NCI-H128 (cell line): ENCODE data around the gene PTPRU.
"Not testable (repeated sequence)": the region's sequence is repeated elsewhere in the genome, so short reads cannot be mapped to it uniquely, and the experiment has no call there.

Experiments used
- DNase-seq: peaks from one replicate; lab custom pipeline; 2025; ENCODE audit not compliant: unreplicated experiment; lab: John Stamatoyannopoulos, UW

Gene PTPRU

DNA sequence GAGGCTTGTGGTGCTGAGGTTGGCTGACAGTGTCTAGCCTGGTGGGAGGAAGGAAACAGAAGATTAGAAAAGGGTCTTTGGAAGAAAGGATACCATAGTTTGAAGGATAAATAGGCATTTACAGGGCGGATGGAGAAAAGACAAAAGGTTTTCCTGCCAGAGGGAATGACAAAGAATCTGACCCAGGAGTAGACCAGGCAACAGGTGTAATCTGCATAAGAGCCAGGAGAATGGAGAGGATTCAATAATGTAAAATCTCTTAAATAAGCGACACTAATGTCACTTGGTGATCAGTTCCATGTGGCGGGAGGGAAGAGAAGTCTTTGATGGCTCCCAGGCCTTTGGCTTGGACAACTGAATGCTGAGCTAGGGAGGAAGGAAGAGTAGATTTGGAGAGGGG lies 15.0 kb upstream of the PTPRU start:
- no peak for DNase-seq

DNA sequence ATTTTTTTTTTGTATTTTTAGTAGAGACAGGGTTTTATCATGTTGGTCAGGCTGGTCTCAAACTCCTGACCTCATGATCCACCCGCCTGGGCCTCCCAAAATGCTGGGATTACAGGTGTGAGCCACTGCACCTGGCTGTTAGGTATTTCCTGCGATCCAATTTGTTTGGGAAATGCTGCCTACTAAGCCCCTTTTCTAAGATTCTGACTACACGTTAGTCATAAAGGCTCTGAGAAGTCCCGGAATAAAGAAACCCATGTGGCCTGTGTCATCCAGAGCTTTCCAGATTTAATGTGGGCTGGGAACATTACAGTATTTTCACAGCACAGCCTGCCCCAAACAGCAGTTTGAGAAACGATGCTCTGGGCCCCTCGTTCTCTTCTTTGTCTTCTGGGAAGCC lies 14.1 kb upstream of the PTPRU start:
- not testable (repeated sequence) for DNase-seq

DNA sequence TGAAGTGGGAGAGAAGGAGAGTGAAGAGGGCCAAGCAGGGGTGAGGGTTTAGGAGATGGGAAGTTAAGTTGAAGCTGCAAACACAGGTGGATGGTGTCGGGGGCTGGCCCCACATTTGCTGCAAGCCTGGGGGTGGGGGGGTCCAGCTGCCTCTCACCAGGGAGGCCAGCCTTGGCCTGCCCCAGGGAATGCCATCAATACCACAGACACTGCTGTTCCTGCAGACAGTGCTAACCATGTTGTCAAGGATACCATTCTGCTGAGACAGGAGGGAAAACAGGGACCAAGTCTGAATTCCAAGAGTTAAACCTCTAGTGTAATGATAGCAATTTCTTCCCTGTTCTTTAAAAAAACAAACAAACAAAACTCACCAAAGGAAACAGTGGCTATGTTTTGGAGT lies 13.6 kb upstream of the PTPRU start:
- no peak for DNase-seq

DNA sequence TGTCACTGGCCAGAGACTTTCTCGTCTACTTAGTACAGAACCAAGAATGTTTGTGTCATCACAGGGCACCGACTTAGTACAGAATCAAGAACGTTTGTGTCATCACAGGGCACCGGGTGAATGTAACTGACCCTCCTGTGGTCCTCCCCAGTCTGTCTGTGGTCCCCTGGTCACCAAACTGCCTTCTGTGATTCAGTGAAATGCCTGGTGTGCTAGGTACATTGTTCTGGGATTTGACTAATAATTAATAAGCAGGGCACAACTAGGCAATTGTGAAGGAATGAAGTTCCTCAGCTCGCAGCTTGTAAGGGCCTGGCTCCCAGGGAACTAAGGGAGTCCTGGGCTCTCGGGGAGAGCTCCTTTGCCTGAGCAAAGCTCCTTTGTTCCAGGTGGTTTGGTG lies 12.8 kb upstream of the PTPRU start:
- no peak for DNase-seq

DNA sequence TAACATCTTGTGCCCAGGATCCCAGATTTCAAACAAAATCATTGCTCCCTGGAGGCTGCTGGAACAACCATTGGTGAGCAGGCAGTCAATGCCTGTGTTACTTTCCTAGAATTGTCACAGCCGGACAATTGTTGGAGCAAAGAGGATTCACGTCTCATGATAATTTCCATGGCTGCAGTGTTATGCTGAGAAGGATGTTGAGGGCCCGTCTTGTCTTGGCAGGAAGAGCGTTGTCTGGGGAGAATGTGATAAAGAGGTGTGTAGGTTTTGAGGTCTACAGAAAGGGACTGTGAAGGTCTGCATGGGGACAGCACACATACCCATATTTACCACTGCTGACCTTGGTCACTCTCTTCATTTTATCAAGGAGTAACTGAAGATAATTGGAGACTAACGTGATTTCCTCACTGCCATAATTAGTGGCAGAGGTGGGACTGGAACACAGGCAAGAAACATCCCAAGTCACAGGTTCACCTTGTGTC lies 11.9 kb upstream of the PTPRU start:
- DNase-seq, result no peak

DNA sequence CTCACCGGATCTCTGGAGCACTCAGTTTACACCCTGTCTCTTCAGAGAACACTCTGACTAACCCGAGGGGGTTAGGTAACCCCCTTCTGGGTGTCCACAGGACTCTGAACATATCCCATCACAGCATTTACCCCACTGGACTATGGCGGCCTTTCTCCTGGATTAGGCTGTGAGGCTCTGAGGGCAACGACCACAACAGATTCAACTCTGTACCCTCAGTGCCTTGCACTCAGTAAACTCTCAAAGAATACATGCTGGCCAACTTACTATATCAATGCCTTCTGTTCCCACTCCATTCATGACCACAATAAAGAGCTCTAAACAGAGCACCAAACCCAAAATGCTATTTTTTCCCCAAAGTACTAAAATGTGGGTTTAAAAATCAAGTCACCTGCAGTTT lies 11.0 kb upstream of the PTPRU start:
- DNase-seq, result no peak

DNA sequence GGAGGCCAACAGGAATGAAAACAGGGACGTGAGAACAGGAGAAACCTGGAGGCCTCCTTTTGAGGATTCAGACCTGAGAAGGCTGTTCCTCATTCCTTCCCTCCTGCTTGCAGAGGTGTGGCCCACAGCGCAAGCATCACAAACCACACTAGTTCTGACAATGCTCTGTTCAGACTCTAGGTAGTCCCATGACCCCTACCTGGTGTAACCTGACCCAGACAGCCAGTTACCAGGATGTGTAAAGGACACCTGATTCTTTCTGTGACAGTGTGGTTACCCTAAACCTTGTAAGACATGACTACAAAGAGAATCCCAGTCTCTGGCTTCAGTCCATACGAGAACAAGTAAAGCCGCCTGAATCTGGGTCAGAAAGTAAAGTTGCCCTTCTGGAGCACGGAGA lies 8.8 kb upstream of the PTPRU start:
- DNase-seq, result no peak

DNA sequence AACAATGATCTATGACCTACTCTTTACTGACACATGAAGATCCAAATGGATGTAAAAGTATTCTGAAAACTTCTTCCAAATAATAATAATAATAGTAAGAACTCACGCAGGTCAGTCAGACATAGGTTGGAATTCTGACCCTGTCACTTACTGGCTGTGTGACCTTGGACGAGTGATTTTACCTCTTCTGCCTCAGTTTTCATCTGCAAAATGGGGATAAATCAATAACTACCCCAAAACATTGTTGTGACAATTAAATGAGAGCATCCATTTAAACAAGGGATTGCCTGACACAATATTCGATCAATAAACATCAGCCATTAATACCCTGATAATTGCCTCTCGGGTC lies 6.1 kb upstream of the PTPRU start:
- no peak for DNase-seq

DNA sequence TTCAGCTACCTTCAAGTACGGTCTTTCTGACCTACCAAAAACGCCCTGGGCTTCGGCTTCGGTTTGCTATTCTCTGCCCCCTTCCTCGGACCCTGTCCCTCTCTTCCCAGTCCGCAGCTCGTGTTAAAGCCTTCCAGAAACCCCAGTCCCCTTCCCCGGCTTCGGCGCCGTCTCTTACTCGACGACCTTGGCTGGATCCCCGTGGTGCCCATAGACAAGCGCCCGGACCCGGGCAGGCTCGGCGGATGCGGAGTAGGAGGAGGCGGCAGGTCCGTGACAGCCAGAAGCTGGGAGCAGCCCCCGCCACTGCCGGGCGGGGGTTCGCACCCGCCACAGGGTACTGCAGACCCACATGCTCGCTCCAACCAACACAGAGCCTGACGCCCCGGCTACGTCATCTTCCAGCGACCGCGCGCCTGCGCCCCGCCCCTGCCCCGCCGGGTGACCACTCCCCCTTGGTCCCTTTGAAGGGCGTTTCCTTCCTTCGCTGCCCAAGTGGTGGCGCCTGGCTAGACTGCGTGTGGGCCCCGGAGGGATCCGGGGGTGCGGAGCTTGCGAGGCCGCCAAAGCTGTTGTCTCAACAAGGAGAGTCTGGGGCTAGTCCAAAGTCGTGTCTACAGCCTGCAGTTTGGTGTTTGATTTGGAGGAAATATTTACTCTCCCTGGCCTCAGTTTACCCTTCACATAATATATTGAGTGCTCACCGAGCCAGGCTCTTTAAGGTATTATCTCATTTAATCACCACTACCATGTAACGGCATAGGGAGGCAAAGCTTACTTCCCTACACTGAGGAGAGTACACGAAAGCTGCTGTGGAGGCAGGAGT lies 5.6 kb upstream of the PTPRU start, which contains the start of gene MECR:
Gene MECR, minus strand, starts transcription at position 382 of the 826 bp plus-strand sequence. Its CDS starts 28 bp downstream, at position 354.
- DNase-seq, result peak; percentile 91

DNA sequence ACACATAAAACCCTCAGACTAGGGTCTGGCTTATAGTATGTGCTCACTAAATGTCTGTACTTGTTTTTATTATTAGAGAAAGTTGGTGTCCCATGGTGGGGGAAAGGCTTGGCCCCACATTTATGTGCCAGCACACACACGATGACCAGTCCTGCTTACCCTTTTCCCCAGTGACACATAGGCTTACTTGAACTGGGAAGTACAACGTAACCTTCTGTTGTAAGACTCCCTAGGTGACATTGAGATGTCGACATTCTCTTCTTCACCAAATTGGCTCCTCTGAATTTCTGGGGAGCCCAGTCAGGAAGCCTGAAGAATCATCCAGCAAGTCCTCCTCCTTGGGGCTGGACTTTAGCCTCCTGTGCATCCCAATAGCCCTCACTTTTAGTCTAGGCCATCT lies 3.9 kb upstream of the PTPRU start:
- no peak for DNase-seq

DNA sequence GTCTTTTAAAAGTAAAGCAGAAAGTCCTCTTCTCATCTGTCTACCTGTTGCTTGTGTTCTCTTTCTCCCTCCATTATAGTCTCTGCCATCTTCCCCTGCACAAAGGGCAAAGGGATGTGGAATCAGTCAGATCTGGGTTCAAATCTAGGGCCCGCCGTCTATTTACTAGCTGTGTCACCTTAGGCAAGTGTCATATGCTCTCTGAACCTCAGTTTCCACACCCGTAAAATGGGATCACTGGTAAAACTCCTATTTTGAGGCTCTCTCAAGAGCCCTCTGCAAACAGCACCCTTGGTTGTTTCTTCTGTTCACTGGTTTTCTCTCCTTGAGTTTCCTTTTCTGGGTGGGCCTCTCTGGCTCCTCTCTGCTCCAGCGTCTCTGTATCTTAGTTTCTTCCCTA lies 2.6 kb upstream of the PTPRU start:
- DNase-seq, result no peak

DNA sequence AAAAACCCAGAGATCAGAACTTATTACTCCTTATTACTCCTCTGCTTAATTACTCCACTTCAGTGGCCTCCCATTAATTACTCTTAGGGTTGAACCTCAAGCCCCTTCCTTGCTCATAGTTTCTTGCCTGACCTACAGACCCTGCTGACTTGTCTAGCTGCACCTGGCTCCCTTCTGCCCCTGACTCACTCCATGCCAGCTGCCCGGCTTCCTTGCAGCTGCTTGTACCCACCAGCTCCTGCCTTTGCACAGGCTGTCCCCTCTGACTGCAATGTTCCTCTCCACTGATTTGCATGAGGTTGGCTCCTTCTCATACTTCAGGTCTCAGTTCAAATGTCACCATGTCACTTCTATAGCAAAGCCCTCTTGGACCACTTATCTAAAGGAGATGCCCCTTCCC lies 1.9 kb upstream of the PTPRU start:
- no peak for DNase-seq

DNA sequence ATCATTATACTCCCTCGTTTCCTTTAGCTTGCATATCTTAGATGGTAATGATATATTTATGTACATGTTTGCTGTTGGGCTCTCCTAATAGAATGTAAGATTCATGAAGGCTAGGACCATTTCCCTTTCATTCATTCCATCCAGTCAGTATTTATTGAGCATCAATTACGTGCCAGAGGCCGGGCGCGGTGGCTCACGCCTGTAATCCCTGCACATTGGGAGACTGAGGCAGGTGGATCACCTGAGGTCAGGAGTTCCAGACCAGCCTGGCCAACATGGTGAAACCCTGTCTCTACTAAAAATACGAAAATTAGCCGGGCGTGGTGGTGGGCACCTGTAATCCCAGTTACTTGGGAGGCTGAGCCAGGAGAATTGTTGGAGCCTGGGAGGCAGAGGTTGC lies 1.4 kb upstream of the PTPRU start:
- DNase-seq, result not testable (repeated sequence)

DNA sequence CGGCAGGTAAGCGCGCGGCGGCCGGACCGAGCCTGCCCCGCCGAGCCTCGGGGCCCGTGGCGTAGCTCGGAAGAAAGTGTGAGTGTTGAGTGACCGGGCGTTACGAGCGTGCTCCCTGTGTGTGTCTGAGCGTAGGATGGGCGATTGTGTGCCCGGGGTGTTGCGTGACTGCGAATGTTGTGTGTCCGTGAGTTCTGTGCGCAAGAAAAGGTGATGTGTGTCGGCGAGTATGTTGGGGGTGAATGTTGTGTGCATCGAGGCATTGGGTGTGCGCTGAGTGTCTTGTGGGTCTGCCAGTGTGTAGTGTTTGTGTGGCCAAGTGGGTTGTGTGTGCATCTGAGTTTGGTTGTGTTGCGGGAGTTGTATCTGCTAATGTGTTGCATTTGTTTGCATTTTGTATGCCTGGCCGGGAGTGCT lies 398 bp downstream of the PTPRU start:
- no peak for DNase-seq

DNA sequence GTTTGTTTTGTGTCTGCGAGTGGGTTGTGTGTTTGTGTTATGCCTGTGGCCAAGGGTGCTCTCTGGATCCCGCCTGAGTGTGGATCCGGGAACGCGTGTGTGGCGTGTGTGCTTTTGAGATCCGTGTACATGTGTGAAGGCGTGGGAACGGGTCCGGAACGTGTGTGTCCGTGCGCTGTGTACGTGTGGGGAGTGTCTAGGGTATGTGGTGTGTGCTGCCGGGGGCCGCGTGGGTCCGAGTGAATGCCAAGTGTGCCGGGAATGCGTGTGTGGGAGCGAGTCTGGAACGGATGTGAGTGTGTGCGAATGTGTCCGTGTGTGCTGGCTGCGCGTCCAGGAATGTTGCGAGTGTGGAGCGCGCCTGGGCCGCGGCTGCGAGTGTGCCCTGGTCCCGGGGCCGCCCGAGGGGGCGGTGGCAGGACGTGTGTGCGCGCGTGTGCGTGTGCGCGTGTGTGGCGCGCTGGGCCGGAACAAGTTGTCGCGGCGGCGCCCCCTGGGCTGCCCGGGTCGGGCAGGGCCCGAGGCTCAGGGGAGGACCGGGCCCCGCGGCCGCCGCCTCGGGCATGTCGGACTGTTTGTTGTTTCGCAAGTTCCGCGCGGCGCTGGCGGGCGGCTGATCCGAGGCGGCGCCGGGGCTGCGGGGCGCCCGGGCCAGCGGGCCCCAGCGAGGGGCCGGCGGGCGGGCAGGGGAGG lies 953 bp downstream of the PTPRU start:
- DNase-seq, result no peak

DNA sequence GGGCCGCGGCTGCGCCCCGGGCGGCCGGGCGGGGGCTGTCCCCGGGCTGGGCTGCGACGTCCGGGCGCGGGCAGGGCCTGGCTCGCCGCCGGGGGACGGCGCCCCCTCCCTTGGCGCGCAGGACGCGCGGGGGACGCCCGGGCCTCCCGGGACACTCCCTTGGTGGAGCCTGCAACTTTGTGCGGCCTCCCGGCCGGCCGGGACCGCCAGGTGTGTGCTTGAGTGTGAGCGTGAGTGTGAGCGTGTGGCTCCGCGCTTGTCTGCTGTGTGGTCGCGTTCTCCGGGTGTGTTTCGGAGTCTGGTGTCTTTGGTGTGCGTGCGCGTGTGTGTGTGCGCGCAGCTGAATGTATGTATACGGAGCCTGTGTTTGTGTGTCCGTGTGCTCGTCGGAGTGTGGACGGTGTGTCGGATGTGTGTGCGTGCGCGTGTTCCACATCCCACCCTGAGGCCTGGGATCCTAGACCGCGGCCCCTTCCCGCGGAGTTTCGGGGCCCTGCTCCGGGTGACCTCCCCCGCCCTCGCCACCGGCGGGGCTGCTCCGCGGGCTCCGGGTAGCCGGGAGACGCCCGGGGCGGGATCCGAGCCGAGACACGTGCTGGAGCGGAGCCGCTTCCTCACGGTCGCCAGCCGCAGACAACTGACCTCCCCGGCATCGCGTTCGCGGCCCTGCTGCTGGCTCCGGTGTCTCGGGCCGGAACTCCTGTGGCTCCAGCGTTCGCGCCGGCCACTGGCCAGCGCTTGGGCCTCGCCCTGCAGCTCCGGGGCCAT lies 1.7 kb downstream of the PTPRU start:
- no peak for DNase-seq

DNA sequence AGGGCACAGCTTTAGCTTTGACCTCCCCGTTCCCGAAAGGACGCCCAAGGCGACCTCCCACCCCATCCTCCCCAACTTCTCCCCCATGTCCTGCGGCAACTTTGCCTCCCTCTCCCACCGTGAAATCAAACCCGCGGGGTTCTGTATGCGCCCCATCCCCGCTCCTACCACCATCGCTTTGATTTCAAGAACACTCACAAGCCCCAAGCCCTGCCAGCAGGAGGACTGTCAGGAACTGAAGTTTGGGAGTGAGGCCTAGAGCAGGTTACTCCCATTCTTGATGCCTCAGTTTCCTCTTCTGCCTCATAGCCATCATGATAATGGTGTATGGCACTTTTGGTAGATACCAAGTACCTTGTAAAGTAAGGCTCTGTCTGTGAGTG lies 2.3 kb downstream of the PTPRU start:
- DNase-seq, result no peak

DNA sequence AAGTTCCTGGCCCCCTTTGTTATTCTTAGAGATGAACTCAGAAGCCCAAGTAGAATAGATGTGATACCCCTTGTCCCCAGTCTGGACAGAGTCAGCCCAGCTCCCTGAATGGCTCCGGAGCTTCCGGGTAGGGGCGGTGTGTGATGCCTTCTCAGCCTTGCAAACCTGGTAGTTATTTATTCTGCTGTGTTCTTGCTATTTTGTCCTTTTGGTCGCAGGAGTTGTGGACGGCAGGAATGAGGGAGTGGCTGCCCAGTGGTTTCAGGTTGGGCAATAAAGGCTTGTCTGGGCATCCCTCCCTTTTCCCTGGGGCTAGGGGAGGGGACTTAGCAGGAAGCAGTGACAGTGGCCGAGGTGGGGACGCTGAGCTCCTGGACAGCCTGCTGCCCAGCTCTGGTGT lies 2.8 kb downstream of the PTPRU start:
- DNase-seq, result no peak

DNA sequence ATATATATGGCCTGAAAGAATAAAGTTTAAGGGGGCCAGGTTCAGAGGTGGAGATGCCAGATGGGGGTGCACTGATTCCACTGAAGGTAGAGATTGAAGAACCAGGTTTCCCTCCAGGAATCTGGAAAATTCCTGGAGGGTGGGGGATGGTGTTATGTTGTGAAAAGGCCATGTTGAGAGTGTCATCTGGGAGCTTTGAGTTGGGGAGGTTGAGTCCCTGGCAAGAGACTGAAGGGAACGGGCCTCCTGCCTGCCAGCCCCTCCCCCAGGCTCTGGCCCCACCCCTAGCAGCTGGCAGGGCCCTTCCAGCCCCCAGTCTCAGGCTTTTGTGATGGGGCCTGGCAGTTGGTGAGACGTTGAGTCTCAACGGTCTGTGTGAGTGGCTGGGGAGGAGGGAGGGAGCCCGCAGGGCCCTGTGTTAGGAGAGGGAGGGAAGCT lies 4.1 kb downstream of the PTPRU start:
- DNase-seq, result no peak

DNA sequence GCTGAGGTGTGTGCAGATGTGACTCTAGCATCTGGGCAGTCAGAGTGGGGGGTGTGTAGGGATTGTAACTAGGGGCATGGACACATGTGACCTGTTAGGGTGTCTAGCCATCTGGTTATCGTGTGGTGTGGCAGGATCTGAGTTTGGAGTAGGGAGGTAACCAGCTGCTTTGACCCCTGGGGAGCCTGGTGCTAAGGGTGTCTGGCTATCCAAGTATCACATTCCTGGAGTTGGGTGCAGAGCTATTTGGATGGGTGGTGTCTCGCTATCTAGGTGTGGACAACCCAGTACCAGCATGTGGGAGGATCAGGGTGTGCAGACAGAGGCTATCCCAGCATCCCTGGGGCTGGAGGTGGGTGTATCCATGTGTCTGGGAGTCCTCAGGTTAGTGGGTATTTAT lies 4.7 kb downstream of the PTPRU start:
- DNase-seq, result no peak

DNA sequence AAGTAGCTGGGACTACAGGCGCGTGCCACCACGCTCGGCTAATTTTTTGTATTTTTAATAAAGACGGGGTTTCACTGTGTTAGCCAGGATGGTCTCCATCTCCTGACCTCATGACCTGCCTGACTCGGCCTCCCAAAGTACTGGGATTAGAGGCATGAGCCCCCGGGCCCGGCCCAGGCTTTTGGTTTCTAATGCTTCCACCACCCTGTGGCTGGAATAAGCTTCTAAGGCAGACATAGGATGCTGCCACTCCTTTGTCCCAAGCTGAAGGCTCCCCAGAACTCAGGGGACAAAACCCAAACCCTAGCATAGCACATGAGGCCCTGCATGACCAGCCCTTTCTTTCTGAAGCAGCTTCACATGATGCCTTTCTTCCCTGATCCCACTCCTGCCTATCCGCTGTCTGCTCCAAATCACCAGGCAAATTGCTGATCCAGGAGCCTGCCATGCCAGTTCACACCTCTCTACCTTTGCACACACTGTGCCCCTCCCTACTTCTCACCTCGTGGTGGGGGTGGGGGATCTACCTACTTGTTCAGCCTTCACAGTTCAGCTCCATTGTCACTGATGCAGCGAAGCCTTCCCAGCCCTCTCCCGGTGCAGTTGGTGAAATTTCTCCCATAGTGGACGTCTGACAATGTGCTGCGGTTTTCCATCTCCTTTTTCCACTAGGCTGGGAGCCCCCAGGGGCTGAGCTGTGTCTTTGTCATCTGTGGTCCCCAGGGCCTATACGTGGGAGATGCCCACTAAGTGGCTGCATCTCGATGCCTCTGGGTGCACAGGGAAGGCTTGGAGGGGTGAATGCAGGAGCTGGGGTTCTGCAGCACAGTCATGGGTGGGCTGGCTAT lies 6.9 kb downstream of the PTPRU start:
- DNase-seq, result no peak
